HG03432 (cell line): ENCODE measurements around the gene PPP1R16B.

Experiments used
- ATAC-seq: cut with Tn5 transposase; IDR thresholded peaks from one replicate; pipeline ENCODE4 v1.9.1; 2021; ENCODE audit warnings: mild to moderate bottlenecking, moderate library complexity; ENCODE audit not compliant: unreplicated experiment

Gene PPP1R16B

DNA sequence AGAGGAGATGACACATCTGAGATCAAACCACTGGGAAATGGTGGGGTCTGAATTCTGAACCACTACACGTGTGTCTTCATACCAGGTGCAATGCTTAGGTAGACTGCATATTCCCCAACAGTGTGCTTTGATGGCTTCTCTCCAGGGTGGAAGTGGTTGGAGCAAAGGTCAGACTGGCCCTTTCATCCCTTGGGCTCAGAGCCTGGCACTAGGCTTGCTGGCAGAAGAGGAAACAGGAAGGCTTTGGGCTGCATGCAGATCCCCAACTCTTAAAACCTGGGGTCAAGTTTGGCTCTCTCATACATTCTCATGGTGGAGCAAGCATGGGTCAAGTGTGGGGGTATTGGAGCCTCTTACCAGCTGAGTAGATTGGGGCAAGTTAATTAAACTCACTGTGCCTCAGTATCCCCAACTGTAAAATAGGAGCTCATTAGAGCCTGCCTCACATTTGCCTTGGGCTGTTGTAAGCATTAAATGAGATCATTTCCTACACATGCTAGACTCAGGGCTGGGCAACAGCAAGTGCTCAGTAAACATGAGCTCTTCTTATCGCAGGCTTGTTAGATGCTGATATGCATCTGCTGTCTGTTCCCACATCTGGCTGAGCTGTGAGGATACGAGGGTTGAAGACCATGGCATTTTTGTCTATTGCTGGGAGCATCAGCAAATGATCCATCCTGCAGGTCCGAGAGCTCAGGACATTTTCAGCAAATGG is 69.1 kb downstream of the PPP1R16B start:
- no peak for ATAC-seq

DNA sequence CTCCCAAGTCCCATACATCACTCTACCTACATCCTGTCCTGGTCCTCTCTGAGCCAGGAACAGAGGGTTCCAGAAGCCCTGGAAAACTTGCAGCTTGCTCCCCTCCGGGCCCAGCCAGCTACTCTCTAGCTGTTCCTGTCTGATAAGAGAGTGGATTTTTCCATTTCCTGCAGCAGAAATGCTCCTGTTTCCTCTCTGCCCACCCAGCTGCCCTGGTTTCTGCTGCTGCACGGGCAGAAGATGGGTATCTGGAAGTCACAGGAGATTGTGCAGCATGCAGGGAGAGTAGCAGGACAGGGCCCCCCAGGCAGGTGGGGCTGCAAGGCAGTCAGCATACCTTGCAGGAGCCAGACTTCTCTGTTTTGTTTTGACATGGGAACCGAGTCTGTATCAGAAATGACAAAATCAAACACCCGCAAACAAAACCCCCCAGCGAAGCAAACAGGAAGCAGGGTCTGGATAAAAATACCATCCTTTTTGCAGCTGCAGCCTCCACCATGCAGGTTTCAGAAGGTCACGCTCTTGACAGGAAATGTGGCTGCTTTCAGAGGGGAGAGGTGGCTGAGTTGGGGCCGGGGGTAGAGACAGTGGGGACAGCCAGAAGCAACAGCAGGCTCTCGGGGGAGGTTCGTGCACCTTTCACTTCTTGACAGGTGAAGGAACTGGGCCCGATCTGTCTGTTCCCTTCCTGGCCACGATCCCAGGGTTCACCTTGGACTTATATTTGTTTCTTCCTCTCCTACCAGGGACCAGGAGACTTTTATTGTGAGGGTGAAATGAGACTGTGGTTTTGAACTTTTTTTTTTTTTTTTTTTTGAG is 69.9 kb downstream of the PPP1R16B start:
- ATAC-seq = peak; percentile 68

DNA sequence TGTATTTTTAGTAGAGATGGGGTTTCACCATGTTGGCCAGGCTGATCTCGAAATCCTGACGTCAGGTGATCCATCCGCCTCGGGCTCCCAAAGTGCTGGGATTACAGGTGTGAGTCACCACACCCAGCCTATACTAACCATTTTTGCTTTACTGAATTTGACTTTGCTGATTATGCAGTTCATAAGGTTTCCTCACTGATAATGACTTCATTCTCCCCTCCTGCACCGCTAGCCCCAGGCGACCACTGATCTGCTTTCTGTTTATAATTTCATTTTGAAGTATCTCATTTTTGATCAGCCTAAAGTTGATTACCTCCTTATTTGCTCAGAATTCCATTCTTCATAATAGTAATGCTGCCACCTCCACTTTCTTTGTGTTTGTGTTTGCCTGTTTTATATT is 72.0 kb downstream of the PPP1R16B start:
- ATAC-seq = no peak

DNA sequence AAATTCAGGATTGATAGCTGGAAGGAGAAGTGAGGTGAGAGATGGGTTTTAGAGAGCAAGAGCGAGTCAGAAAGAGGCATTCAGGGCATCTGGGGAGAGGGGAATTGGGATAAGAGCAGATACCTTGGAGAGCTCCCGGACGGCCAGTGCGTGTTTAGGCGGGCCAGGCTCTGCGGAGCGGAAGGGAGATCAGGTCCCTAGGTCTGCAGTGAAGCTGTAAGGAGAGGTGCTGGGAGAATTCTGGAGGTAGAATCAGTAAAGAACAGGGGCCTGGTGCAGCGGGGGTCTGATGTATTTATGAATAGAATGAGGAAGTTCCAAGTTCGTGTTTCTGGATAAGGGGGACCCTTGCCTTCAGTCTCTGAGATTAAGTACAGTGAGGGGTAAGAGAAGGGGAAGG is 73.4 kb downstream of the PPP1R16B start:
- no peak for ATAC-seq

DNA sequence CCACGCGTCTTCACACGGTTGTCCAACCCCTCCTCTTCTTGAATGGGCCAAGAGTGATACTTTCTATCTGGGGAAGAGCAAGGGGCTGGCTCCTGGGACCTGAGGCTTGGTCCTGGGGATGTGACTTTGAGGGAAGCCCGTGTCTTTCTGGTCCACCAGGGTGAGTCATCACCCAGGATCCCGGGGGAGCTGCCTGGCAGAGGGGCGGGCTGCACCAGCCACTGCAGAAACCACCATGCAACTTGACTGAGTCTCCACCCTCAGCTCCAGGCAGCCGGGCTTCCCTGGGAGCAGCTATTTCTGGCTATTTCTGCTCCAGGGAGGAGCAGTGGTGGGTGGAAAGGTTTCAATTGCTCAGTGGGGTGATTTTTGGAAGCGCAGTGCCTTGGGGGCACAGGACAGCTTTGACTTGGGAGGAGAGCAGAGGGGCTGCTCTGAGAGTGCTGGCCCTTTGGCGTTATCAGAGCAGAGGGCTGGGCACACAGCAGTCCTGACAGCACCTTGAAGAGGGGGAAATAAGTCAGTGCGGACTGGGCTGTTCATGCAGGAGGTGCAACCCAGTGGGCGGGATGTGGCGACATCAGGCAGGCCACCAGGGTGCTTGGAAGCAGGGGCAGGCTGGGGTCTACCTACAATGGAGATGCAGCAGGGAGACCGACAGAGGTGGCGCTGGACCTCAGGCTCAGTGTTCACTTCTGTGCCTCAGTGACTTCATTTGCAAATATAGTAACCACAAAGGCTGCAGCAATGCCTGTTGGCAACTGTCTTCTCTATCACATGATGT is 75.6 kb downstream of the PPP1R16B start:
- no peak for ATAC-seq

DNA sequence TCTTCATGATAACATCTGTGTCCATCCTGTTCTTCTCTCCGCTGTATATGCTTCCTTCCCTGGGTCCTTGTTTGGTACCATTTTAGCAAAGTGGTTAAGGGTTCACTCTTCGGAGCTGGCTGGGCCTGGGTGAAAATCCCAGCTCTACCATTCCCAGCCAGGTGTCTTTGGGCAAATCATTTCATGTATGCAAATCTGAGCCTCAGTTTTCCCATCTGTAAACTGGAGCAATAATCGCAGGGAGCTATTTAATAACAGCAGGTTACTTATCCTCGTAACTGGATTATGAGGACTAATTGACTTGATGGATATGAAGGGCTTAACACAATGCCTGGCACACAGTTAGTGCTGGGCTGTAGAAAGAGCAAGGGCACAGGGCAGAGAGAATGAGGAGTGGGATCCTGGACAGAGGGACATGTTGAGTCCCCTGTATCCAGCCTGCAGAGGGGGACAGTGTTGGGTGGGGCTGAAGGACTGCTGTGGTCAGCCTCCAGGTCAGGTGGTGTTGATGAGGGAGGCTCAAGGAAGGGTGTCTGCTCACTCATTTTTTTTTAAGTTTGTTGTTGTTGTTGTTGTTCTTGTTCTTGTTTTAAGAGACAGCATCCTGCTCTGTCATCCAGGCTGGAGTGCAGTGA is 76.4 kb downstream of the PPP1R16B start:
- ATAC-seq = no peak

DNA sequence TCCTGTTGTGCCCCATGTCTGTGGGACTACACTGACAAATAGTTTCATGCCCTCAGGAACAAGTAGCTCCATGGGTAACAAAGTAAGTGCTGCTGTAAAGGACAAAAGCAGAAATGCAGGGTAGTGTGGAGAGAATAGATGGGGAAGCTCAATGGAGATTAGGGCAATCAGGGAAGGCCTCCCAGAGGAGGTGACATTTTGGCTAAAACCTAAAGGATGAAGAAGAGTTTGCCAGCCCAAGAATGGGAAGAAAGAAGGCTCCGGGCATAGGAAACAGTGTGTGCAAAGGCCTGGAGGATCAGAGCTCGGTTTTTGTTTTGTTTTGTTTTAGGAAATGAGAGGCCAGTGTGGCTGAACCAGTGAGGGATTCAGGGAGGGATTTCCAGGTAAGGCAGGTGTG is 77.1 kb downstream of the PPP1R16B start:
- no peak for ATAC-seq

DNA sequence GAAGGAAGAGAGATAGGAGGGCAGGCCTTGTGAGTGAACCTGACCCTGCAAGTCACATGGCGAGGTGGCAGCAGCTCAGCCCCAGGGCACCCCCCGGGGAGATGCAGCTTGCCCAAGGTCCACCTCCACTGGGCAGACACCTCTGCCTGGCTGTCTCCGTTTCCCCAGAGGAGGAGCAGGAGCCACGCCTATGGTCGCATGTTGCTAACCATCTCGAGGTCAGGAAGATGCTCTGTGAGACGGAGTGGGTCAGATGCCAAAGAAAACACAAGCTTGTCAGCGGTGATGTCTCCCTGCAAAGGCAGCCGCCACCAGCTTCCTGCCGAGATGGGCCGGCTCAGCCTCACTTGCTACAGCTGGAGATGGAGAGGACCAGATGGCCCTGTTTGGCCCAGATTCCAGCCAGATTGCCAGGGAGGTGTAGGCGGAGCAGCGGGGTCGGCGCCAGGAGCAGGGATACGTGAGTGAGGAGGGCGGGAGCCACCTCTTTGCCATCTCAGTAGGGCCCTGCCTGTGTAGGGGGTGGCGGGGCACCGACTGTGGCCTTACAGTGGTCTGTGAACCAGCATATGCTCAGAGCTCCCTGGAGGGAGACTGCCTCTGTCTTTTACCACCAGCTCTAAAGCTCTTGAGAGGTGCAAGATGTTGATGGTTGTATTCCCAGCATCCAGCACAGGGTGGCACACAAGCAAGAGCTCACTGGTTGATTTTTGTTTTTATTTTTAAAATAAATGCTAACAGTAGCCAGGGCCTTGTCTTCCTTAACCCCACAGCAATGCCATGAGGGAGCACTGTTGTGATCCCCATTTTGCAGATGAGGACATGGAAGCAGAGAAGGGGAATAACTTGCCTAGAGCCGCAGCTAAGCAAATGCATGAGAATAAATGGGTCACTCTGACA is 77.8 kb downstream of the PPP1R16B start:
- ATAC-seq = no peak

DNA sequence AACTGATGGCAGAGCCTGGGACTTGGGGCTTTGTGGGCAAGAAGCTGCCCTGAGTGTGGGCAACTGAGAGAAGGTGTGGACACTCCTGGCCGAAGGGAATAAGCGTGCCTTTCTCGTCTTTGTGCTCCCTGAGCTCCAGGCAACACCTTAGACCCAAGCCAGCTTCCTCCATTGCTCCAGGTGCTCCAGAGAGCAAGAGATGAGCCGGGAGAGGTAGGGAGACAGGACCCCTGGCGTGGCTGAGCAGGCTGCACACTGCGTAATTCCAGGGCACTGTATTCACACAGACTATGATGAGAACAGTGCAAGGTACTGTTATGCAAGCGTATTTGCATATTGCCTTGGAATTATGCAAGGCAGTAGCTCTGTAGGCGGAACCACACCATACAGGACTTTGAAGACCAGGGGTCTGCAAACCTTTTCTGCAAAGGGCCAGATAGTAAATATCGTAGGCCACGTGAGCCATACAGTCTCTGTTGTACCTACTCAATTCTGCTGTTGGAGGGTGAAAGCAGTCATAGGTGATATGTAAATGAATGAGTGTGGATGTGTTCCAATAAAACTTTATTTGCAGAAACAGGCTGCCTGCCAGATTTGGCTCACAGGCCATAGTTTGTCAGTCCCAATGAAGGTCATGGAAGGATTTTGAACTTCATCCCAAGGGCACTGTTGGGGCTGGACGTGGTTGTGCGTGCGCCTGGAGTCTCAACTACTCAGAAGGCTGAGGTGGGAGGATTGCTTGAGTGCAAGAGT is 78.7 kb downstream of the PPP1R16B start:
- no peak for ATAC-seq

DNA sequence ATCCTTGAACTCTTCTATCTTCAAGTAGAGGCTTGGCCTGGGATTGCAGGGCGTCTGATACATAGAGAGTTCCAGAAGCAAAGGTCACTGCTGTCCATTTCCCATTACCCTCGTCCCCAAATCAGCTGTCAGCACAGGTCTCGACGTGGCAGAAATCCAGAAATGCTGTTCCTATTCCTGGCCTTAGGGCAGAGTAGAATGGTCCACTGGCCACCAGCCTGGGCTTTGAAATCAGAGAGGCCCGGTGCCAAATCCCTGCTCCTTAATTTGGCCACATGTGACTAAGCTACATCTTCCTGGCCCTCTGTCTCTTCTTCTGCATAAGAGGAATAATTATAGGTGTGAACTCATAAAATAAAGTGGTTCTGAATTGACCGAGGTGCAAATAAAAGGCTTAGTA is 79.9 kb downstream of the PPP1R16B start:
- ATAC-seq = no peak

DNA sequence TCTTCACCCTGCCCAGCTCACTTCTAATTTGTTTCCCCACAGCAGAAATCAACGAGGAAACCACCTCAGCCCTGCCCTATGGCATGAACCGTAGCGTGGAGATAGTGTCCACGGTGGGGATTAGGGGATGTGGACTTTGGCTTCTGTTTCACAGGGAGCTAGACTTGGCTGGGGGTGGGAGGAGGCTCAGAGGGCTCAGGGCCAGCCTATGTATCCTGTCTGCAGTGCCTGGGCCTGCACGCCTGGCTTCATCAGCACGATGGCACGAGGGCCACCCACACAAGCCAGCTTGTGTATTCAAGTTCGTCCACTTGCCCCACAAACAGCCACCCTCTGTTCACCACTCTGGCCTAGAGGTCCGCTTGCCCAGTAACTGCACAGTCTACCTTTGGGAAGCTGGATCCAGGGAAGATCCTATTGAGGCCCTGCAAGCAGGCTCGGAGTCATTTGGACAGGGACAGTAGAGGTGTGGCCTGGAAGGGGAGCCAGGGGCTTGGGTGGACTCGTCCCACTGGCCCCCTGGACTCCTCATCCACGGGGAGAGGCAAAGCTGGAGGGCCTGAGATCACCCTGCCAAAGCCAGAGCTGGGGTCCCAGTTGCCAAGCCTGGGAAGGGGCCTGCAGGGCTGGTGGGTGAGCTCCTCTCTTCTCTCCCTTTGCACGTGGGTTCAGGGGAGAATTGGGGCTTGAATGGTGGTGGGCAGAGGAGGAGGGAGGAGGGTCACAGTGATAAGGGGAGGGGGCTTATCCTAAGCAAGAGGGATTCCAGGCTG is 82.7 kb downstream of the PPP1R16B start:
- ATAC-seq = no peak

DNA sequence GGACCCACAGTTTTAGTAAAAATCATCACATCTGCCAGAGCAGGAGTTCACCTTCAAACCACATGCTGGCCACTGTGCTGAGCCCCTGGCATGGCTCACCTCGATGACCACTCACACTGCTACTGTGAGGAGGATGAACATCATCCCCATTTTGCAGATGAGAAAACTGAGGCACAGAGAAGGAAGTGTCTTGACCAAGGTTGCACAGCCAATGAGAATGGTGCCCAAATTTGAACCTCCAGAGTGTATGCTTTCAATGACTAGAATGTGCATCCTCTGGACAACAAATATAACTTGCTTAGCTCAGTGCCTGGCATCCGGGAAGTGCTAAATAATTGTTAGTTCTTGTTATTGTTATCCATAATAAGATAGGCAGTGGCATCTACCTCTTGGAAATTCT is 83.6 kb downstream of the PPP1R16B start:
- no peak for ATAC-seq

DNA sequence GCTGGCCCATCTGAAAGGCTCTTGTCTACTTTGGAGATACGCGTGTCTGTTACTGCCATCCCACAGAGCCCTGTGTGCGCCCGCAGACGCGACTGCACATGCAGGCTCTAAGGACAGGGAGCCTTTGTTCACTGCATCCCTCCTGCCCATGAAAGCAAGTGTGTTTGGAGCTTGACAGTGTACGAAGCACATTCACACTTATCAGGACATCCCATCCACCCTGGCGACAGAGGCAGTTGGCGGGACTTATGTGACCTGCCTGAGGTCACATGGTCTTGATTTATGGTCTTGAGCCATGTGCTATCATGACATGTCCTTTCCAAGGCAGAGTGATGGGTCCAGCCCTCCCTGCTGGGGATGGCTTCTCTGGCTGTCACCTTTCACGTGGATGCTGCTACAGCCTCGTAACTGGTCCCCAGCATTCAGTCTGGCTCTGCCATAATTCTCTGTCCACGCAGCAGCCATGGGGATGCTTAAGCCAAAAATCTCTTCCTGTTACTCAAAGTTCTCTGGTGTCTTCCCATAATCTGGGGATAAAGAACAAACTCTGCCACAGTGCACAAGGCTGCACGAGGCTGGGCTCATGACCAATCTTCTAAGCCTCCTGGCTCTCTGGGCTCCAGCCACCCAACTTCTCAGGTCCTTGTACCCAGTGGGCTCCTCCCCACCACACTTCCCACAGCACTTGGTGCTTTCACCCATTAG is 84.4 kb downstream of the PPP1R16B start:
- no peak for ATAC-seq

DNA sequence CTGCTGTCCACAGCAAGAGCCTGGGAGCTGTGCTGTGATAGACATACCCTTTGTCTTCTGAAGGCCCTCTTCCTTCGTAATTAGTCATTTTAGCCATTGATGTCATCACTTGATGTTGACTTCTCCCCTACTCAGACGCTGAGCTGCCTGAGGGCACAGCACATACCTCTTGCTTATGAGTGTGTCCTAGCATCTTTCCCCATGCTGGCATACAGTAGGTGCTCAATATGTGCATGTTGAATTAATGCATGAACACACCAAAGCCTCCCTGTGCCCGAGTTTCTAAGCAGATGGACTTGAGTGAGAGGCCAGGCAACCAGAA is 85.0 kb downstream of the PPP1R16B start:
- no peak for ATAC-seq

DNA sequence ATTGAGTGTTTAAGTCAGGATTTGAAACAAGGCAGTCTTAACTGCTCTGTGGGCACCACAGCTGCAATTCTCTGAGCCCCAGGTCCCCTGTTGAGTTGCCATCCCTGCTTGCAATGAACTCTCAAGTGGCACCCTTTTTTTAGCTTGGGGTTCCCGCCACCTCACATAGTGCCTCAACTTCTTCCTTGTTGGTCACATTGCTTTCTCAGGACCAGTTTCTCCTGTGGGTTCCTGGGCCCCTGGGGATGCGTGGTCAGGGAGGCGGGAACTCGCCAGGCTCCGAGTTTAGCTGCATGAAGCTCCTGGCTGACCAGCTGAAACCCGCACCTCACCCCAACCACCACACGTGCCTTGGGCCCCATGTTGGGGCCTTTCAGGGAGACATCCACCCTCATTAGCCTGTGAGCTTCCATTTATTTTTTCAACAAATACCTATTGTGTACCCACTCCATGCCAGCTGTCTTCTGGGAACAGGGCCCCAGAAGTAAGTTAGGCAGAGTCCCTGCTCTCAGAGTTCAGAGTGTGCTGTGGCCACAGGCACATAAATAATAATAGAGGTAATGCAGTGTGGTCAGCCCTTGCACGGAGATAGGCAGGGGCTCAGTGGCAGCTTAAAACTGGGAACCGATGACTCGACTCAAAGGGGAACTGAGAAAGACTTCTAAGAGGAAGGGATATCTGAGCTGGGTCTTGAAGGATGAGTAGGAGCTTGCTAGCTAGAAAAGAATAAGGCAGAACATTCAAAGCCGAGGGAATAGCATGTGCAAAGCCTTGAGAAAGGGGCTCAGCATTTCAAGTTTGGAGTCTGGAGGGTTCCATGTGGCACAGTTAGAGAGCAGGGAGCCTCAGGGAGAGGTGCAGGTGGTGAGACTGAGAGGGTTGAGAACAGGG is 86.8 kb downstream of the PPP1R16B start:
- ATAC-seq = peak; percentile 62

DNA sequence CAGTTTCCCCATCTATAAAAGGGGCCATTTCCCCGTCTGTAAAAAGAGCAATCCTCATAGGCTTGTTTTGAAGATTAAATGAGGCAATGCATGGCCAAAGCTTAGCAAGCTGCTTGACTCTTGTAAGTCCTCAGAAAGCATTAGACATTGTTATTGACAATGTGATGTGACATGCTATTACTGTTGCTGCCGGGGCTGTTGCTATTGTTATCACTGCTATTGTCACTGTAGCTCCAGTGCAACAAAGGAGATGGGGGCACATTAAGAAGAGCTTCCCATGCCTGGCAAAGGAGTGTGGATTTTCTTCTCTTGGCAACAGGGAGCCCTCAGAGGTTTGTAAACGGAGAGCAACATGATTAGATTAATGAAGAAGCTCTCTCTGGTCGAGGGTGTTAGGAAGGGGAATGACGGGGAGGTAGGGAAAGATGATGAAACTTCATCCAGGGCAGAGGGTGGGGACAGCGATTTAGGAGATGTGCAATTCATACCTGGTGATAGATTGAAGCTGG is 87.6 kb downstream of the PPP1R16B start:
- ATAC-seq = no peak

DNA sequence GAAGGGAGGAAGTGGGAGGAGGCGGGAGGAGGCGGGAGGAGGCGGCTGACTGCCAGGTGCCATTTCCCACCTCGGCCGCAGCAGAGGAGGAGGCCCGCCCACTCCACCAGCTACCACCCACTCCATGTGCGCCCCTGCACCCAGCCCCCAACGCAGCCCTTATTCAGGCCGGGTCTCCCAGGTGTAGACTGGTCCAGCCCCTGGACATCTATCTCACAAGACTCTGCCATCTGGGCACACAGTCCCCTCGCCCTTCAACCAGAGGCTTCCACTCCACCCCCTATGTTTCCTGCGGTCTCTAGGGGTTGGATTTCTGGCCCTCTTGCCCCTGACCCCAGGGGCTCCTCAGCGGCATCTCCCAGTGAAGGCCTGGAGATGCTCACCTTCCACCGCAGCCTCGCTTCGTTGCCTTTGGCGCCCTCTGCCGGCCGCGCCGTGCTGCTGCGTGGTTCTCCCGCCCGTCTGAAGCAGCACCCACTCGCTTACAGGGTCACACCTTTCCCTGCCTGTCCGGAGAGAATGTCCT is 88.1 kb downstream of the PPP1R16B start:
- ATAC-seq = peak; percentile 55
